Keratinocyte (primary cell): ENCODE results near the gene TBX21. TPM values are rescaled to one million over a fixed set of nuclear protein-coding genes. Genes with fewer than 3 reads are reported as not detected.

ENCODE experiments used
- DNase-seq: peaks from one replicate; pipeline ENCODE4 v3.0.0-alpha.2; 2011; ENCODE audit warnings: low read depth, missing footprints, low spot score
- FAIRE-seq: peaks from 2 replicates; lab custom pipeline; 2011; peaks lifted over from hg19 to GRCh38; lab: Jason Lieb, UNC
- H2AFZ ChIP-seq: 2 replicates; pipeline ENCODE4 v1.6.0; 2012; ENCODE audit warnings: low read length, control low read depth, inconsistent platforms; ENCODE audit not compliant: control insufficient read depth
- H3K27ac ChIP-seq: 2 replicates; pipeline ENCODE4 v1.5.1; 2011; ENCODE audit warnings: low read length; ENCODE audit not compliant: control insufficient read depth, insufficient read depth
- H3K27me3 ChIP-seq: 3 replicates; pipeline ENCODE4 v1.6.0; 2011; ENCODE audit warnings: low read length; ENCODE audit not compliant: control insufficient read depth, insufficient read depth; ENCODE audit errors: extremely low read depth
- H3K36me3 ChIP-seq, 2 experiments: 2 replicates in 1 of 2; 3 replicates in 1 of 2; pipeline ENCODE4 v1.5.1; 2011; ENCODE audit warnings: low read length in 2 of 2, mild to moderate bottlenecking in 1 of 2; ENCODE audit not compliant: control insufficient read depth in 2 of 2, insufficient read depth in 2 of 2; ENCODE audit errors: extremely low read depth in 1 of 2
- H3K4me1 ChIP-seq: 3 replicates; pipeline ENCODE4 v1.5.1; 2011; ENCODE audit warnings: low read length; ENCODE audit not compliant: control insufficient read depth, insufficient read depth; ENCODE audit errors: extremely low read depth
- H3K4me2 ChIP-seq: 3 replicates; pipeline ENCODE4 v1.6.0; 2011; ENCODE audit warnings: low read depth, low read length; ENCODE audit not compliant: control insufficient read depth, insufficient read depth; ENCODE audit errors: extremely low read depth
- H3K4me3 ChIP-seq, 3 experiments: fragments of 200-600 bp in 1 of 3; sonication (generic) in 1 of 3; 2 replicates in 2 of 3; 3 replicates in 1 of 3; pipeline ENCODE4 v1.5.1; 2011 to 2016; ENCODE audit warnings: low read length in 3 of 3, mild to moderate bottlenecking in 3 of 3, control low read depth in 2 of 3, inconsistent platforms in 1 of 3, low read depth in 1 of 3, mixed read lengths in 1 of 3, mixed run types in 1 of 3, moderate library complexity in 1 of 3; ENCODE audit not compliant: control insufficient read depth in 2 of 3, insufficient read depth in 2 of 3; ENCODE audit errors: extremely low read depth in 1 of 3
- H3K79me2 ChIP-seq: 2 replicates; pipeline ENCODE4 v1.6.0; 2012; ENCODE audit warnings: low read length; ENCODE audit not compliant: control insufficient read depth, insufficient read depth
- H3K9ac ChIP-seq: 3 replicates; pipeline ENCODE4 v1.6.0; 2011; ENCODE audit warnings: low read length; ENCODE audit not compliant: control insufficient read depth, insufficient read depth; ENCODE audit errors: extremely low read depth
- H3K9me1 ChIP-seq: 3 replicates; pipeline ENCODE4 v1.6.0; 2011; ENCODE audit warnings: low read length; ENCODE audit not compliant: control insufficient read depth, insufficient read depth; ENCODE audit errors: extremely low read depth
- H3K9me3 ChIP-seq: 2 replicates; pipeline ENCODE4 v1.5.1; 2012; ENCODE audit warnings: low read depth, low read length; ENCODE audit not compliant: control insufficient read depth
- H4K20me1 ChIP-seq: 3 replicates; pipeline ENCODE4 v1.6.0; 2011; ENCODE audit warnings: low read length; ENCODE audit not compliant: control insufficient read depth, insufficient read depth; ENCODE audit errors: extremely low read depth
- EZH2 ChIP-seq: IDR thresholded peaks from one replicate; pipeline ENCODE4 v1.6.1; 2012; ENCODE audit warnings: inconsistent platforms, mild to moderate bottlenecking, low read length, moderate library complexity
- dilution Hi-C: fragments of 300-500 bp; cut with MboI; formaldehyde crosslinking; loops from one replicate; pipeline ENCODE4 v1.7.0; 2020; ENCODE audit warnings: low sequenced_read_pairs; ENCODE audit not compliant: extremely low pct_ligation_motif_present
- polyA plus RNA-seq, 5 experiments: library from polyadenylated mRNA; depleted of rRNA in 3 of 5; stranded (reverse) in 3 of 5; stranded (forward) in 1 of 5; unstranded in 1 of 5; fragments of >200 nt; gene quantifications; 1 replicate in 1 of 5; 2 replicates in 3 of 5; 3 replicates in 1 of 5; pipeline versions ENCODE4 v1.2.1 to v1.2.3, GENCODE V29; 2011 to 2012; ENCODE audit warnings: missing spikeins in 2 of 5, low read depth in 1 of 5, low replicate concordance in 1 of 5
- TF ChIP-seq, protein P1 (sequence below), 3 experiments: IDR thresholded peaks in 1 of 3; conservative IDR thresholded peaks in 1 of 3; optimal IDR thresholded peaks in 1 of 3; 2 replicates in 2 of 3; 3 replicates in 1 of 3; pipeline versions ENCODE3 to v1.5.1; 2011; ENCODE audit warnings: low read length in 3 of 3, mild to moderate bottlenecking in 3 of 3, moderate library complexity in 2 of 3, control low read depth in 1 of 3, inconsistent platforms in 1 of 3; ENCODE audit not compliant: insufficient read depth in 2 of 3; ENCODE audit errors: extremely low read depth in 1 of 3

Gene TBX21
- polyA plus RNA-seq, 1 donor (not counting 4 experiments of a cell fraction or from before 2014, with no cell fraction given), result not detected

DNA sequence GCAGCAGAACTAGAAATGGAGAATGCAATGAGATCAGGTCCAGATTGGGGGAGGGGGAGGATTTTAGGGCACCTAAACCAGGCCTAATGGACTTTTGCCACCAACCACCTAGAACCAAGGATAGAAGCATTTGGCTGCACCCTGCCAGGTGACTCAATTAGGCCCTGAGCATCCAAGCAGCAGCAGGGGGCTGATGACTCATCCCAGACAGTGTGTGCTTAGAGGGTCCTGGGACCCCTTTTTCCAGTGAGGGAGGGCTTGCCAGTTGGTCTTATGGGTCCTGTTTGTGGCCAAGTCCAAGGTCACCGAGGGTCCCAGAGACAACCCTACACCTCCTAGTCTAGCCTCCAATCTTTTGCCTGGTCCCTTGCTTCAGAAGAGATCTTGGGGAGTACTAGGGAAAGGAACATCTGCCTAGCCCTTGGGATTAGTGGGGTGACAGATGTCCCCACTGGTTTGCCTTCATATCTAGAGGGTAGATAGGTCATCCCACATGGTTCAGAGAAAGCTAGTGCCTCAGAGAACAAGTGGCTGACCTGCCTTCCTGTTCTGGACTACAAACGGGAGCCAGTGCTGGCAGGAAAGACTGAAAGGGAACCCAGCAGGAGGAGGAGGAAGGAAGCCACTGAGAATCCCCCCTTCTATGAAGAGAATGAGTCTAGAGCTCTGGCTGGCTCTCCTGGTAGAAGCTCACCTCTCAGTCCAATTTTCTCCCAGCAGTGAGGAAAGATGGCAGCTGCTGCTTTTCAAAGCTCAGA lies 40.7 kb upstream of the TBX21 start:
- dilution Hi-C loops, result no loop called here
- no peaks in the 10 kb centered on the region for H4K20me1 ChIP-seq
- H3K27me3 ChIP-seq, result peaks cover 5% of the 10 kb centered on the region
- H3K27ac ChIP-seq, result no peak overlapping the region
- no peak overlapping the region for H3K4me3 ChIP-seq
- DNase-seq (no peak), FAIRE-seq (no peak)
- TF ChIP-seq EZH2, result no peak
- H3K9me1 ChIP-seq, result no peaks in the 10 kb centered on the region
- no peak overlapping the region for H3K9ac ChIP-seq
- no peaks in the 10 kb centered on the region for H3K9me3 ChIP-seq
- H3K4me1 ChIP-seq, result peaks cover 13% of the 10 kb centered on the region
- no peak overlapping the region for H2AFZ ChIP-seq
- no peaks in the 10 kb centered on the region for H3K79me2 ChIP-seq
- no peak overlapping the region for H3K4me2 ChIP-seq
- no peaks in the 10 kb centered on the region for H3K36me3 ChIP-seq

DNA sequence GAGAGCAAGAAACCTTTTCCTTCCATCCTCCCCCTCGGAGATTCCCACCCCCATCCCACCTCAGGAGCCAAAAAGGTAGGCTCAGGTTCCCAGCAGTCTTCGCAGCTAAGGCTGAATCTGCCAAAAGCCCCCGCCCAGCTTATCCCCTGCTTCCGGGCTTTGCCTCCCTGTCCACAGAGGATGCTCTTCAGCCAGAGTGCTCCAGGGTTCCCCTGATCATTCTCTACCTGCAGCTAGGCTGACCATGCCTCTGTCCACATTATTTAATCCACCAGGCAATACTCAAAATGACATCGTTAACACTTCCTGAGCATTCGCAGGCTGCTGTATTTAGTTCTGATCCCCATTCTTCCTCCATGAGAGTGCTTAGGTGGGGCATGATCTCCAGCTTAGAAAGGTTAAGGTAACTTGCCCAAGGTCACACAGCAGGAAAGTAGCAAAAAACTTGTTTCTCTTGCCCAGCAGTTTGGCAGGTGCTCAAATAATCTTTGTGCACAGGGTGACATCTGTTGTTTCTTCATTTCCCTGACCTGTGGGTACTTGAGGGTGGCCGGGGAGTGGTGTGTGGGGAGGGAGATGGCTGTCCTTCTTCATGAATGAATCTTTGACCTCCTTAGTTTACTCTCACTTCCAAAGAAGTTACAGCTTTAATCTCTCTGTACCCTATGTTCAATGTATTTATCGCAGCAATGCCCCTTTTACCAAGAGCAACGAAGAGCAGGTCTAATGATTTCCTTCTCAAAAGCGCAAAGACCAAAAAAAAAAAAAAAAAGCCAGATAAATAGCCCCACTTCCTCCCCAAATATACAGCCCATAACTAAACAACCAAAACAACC lies 39.9 kb upstream of the TBX21 start:
- Histone ChIP-seq H3K4me2 (peak overlapping the region; percentile 69), H3K27ac (no peak overlapping the region), H3K4me1 (peaks cover 13% of the 10 kb centered on the region), H3K9me3 (no peaks in the 10 kb centered on the region), H3K9me1 (no peaks in the 10 kb centered on the region), H3K9ac (peak overlapping the region; percentile 58), H3K4me3 (peak overlapping the region; percentile 50 to 67 (median 59)), H3K79me2 (no peaks in the 10 kb centered on the region), H4K20me1 (no peaks in the 10 kb centered on the region), H2AFZ (no peak overlapping the region), H3K27me3 (peaks cover 5% of the 10 kb centered on the region), H3K36me3 (no peaks in the 10 kb centered on the region)
- dilution Hi-C loops, result no loop called here
- no peak for DNase-seq
- peak; percentile 36 for FAIRE-seq
- TF ChIP-seq EZH2, result no peak
- TF ChIP-seq, protein P1, sequence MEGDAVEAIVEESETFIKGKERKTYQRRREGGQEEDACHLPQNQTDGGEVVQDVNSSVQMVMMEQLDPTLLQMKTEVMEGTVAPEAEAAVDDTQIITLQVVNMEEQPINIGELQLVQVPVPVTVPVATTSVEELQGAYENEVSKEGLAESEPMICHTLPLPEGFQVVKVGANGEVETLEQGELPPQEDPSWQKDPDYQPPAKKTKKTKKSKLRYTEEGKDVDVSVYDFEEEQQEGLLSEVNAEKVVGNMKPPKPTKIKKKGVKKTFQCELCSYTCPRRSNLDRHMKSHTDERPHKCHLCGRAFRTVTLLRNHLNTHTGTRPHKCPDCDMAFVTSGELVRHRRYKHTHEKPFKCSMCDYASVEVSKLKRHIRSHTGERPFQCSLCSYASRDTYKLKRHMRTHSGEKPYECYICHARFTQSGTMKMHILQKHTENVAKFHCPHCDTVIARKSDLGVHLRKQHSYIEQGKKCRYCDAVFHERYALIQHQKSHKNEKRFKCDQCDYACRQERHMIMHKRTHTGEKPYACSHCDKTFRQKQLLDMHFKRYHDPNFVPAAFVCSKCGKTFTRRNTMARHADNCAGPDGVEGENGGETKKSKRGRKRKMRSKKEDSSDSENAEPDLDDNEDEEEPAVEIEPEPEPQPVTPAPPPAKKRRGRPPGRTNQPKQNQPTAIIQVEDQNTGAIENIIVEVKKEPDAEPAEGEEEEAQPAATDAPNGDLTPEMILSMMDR (optimal IDR thresholded peaks at IDR 0.05 in 1 of 3, IDR thresholded peaks at IDR 0.05 in 1 of 3, conservative IDR thresholded peaks at IDR 0.05 in 1 of 3; ENCODE audit: extremely low read depth in 1 of 3, insufficient read depth in 2 of 3, low read length in 3 of 3), result no peak
